SK-N-SH (cell line): ENCODE data around the gene RASGRF2. TPM values are rescaled to one million over a fixed set of nuclear protein-coding genes. Genes with fewer than 3 reads are reported as not detected.

ENCODE experiments used
- CTCF ChIA-PET: fragments of 300-600, 350-600 bp; formaldehyde crosslinking; extraction: SDS; loops from one replicate; lab custom pipeline; 2021; lab: Yijun Ruan, JAX
- POLR2A ChIA-PET: fragments of 350-600 bp; sonication (Branson Sonifier 250); formaldehyde crosslinking; extraction: SDS; loops from one replicate; lab custom pipeline; 2020; ENCODE audit warnings: antibody characterized with exemption, inconsistent platforms; lab: Yijun Ruan, JAX
- DNase-seq: peaks from one replicate; pipeline ENCODE4 v3.0.0; 2012
- H2AFZ ChIP-seq: fragments of 200-600 bp; sonication (generic); 2 replicates; pipeline ENCODE4 v1.8.1; 2016; ENCODE audit warnings: antibody characterized with exemption, mild to moderate bottlenecking, low read depth
- H3F3A ChIP-seq: fragments of 200-600 bp; sonication (generic); replicated peaks from 2 replicates; pipeline ENCODE3; 2016; ENCODE audit warnings: antibody characterized with exemption, mild to moderate bottlenecking; ENCODE audit not compliant: insufficient read depth
- H3K27ac ChIP-seq, 2 experiments: fragments of 200-500 bp in 1 of 2; fragments of 200-600 bp in 1 of 2; sonication (Bioruptor generic) in 1 of 2; sonication (generic), shearing (Covaris generic) in 1 of 2; 2 replicates each; pipeline versions ENCODE4 v1.5.1 to v1.6.1; 2014 to 2016; ENCODE audit warnings: low read depth in 2 of 2, inconsistent platforms in 1 of 2, low read length in 1 of 2, mild to moderate bottlenecking in 1 of 2, mixed read lengths in 1 of 2
- H3K27me3 ChIP-seq: fragments of 200-600 bp; sonication (generic), shearing (Covaris generic); 2 replicates; pipeline ENCODE4 v1.6.1; 2016; ENCODE audit warnings: mixed run types; ENCODE audit not compliant: insufficient read depth
- H3K36me3 ChIP-seq, 2 experiments: fragments of 200-500 bp in 1 of 2; fragments of 200-600 bp in 1 of 2; sonication (Bioruptor generic) in 1 of 2; sonication (generic) in 1 of 2; replicated peaks in 1 of 2; 2 replicates each; pipeline versions ENCODE3 to v1.5.1; 2014 to 2016; ENCODE audit warnings: low read length in 1 of 2, mild to moderate bottlenecking in 1 of 2; ENCODE audit not compliant: insufficient read depth in 2 of 2, control insufficient read depth in 1 of 2
- H3K4me1 ChIP-seq, 2 experiments: fragments of 200-500 bp in 1 of 2; fragments of 200-600 bp in 1 of 2; sonication (Bioruptor generic) in 1 of 2; sonication (generic), shearing (Covaris generic) in 1 of 2; 2 replicates each; pipeline versions ENCODE4 v1.5.1 to v1.6.1; 2014 to 2016; ENCODE audit warnings: low read depth in 1 of 2, low read length in 1 of 2, mixed run types in 1 of 2; ENCODE audit not compliant: insufficient read depth in 2 of 2, control insufficient read depth in 1 of 2
- H3K4me2 ChIP-seq: fragments of 200-600 bp; sonication (generic), shearing (Covaris generic); 2 replicates; pipeline ENCODE4 v1.6.1; 2017; ENCODE audit warnings: mixed run types
- H3K4me3 ChIP-seq, 2 experiments: fragments of 200-500 bp in 1 of 2; fragments of 200-600 bp in 1 of 2; sonication (Bioruptor generic) in 1 of 2; sonication (generic), shearing (Covaris generic) in 1 of 2; 2 replicates each; pipeline versions ENCODE4 v1.5.1 to v1.8.1; 2014 to 2016; ENCODE audit warnings: low read depth in 2 of 2, inconsistent platforms in 1 of 2, low read length in 1 of 2, mild to moderate bottlenecking in 1 of 2, mixed read lengths in 1 of 2, moderate library complexity in 1 of 2
- H3K79me2 ChIP-seq: fragments of 200-600 bp; sonication (generic); 2 replicates; pipeline ENCODE4 v1.8.1; 2017; ENCODE audit warnings: mild to moderate bottlenecking; ENCODE audit not compliant: insufficient read depth
- H3K9ac ChIP-seq: fragments of 200-600 bp; sonication (generic); 2 replicates; pipeline ENCODE4 v1.6.1; 2017; ENCODE audit warnings: mixed run types
- H3K9me2 ChIP-seq: fragments of 200-600 bp; sonication (generic); 2 replicates; pipeline ENCODE4 v1.6.1; 2017; ENCODE audit warnings: mixed run types
- H3K9me3 ChIP-seq: fragments of 200-600 bp; sonication (generic); 2 replicates; pipeline ENCODE4 v1.6.1; 2017; ENCODE audit warnings: mixed run types, mild to moderate bottlenecking, moderate library complexity
- H4K20me1 ChIP-seq: fragments of 200-600 bp; sonication (generic); 2 replicates; pipeline ENCODE4 v1.6.1; 2017; ENCODE audit warnings: mild to moderate bottlenecking, mixed run types; ENCODE audit not compliant: insufficient read depth
- CHD2 ChIP-seq: fragments of 150-350 bp; IDR thresholded peaks from 2 replicates; pipeline ENCODE4 v1.6.1; 2018; ENCODE audit warnings: low read length; ENCODE audit not compliant: partially characterized antibody
- ELF1 ChIP-seq: IDR thresholded peaks from 2 replicates; pipeline ENCODE4 v1.4.0; 2012
- FOXJ3 ChIP-seq: sonication (generic); formaldehyde crosslinking; IDR thresholded peaks from 2 replicates; pipeline ENCODE4 v1.5.1; 2020; ENCODE audit warnings: mild to moderate bottlenecking, missing genetic modification reagents
- MEF2A ChIP-seq: IDR thresholded peaks from 2 replicates; pipeline ENCODE4 v1.4.0; 2012; ENCODE audit warnings: low read depth, borderline replicate concordance
- MXI1 ChIP-seq: IDR thresholded peaks from 2 replicates; pipeline ENCODE4 v1.6.1; 2012; ENCODE audit warnings: mild to moderate bottlenecking, low read depth, low read length, improper control_type of control experiment
- NRF1 ChIP-seq: IDR thresholded peaks from 2 replicates; pipeline ENCODE4 v1.6.1; 2012; ENCODE audit warnings: low read depth, mild to moderate bottlenecking, low read length
- POLR2AphosphoS5 ChIP-seq: IDR thresholded peaks from 2 replicates; pipeline ENCODE4 v1.6.1; 2012; ENCODE audit warnings: low read depth, low read length
- RFX5 ChIP-seq: IDR thresholded peaks from 2 replicates; pipeline ENCODE4 v1.6.1; 2012; ENCODE audit warnings: mild to moderate bottlenecking, improper control_type of control experiment, low read length
- SMC3 ChIP-seq: IDR thresholded peaks from 2 replicates; pipeline ENCODE4 v1.6.1; 2012; ENCODE audit warnings: low read depth, low read length, improper control_type of control experiment
- TAF1 ChIP-seq: IDR thresholded peaks from 2 replicates; pipeline ENCODE4 v1.6.1; 2012; ENCODE audit warnings: low read depth, mild to moderate bottlenecking, low read length, moderate library complexity, borderline replicate concordance
- TCF12 ChIP-seq: IDR thresholded peaks from 2 replicates; pipeline ENCODE4 v1.4.0; 2012
- WGBS: methylation state at CpG from one replicate; pipeline ENCODE4 v1.1.6; 2017; ENCODE audit warnings: low lambda C conversion rate; 5-methylcytosine and 5-hydroxymethylcytosine counted together
- polyA plus RNA-seq, 3 experiments: library from polyadenylated mRNA; depleted of rRNA; stranded (reverse); fragments of >200 nt; gene quantifications; 2 replicates each; pipeline ENCODE4 v1.2.3, GENCODE V29; 2012
- TF ChIP-seq, protein P1 (sequence below): fragments of 150-350 bp; IDR thresholded peaks from 2 replicates; pipeline ENCODE4 v1.6.1; 2016; ENCODE audit warnings: mild to moderate bottlenecking, low read depth, low read length
- TF ChIP-seq, protein P2 (sequence below): IDR thresholded peaks from 2 replicates; pipeline ENCODE4 v1.4.0; 2012; ENCODE audit warnings: low read depth, borderline replicate concordance

Gene RASGRF2
- polyA plus RNA-seq, 1 of the 3 experiments (the other 2 are of a cell fraction): under 0.01 TPM

DNA sequence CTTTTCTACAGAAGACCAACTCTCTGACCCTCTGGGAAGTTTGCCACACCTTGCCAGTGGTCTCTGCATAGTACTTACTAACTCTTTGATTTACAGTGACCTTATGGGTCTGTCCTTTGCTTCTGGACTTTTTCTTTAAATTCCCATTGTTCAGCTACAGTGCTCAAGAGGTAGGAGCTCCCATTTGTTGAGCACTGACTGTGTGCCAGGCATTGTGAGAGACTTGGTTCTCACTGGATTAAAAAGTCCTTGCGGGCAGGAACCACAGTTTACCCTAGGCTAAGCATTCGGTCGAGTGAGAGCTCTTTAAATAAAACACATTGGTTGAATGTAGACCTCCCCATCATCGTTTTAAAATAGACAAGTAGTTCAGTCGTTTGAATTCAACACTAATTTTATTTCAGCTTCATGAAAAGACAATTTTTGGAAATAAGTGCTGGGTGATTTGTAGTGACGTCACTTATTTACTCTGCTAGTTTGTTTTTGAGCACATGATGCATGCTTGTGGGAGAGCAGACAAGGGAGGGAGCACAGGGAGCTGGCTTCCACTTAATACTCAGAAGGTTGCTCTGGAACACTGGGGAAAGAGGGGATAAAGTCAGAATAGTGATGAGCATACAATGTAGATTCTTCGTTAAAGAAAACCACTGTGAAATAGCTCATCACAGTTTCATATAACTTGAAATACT is 27.1 kb downstream of the RASGRF2 start:
- DNase-seq: no peak
- WGBS: 51% methylated on average over 7 of the region's 7 CpGs
- H3K4me2 ChIP-seq: no peak overlapping the region
- no peaks in the 10 kb centered on the region for H3K9me2 ChIP-seq
- no peaks in the 10 kb centered on the region for H4K20me1 ChIP-seq
- H2AFZ ChIP-seq: no peak overlapping the region
- H3K36me3 ChIP-seq: no peaks in the 10 kb centered on the region
- ChIA-PET POLR2A (no interaction called here), CTCF (interaction anchor here (0.9 to 2.3 kb wide), 4 partner anchors 13 to 178 kb away, joined by 3 to 7 read pairs (median 4); no protein-coding TSS in a partner anchor)
- H3K4me3 ChIP-seq: no peak overlapping the region
- no peak overlapping the region for H3K9ac ChIP-seq
- H3K9me3 ChIP-seq: no peaks in the 10 kb centered on the region
- H3K4me1 ChIP-seq: no peaks in the 10 kb centered on the region; a peak in 1 of 4 replicates
- no peaks in the 10 kb centered on the region for H3F3A ChIP-seq
- H3K27me3 ChIP-seq: no peaks in the 10 kb centered on the region
- TF ChIP-seq ELF1 (no peak), POLR2AphosphoS5 (no peak), MEF2A (no peak), TAF1 (no peak), TCF12 (no peak), FOXJ3 (no peak), CHD2 (no peak), SMC3 (no peak), MXI1 (no peak), RFX5 (no peak)
- TF ChIP-seq, protein P1, sequence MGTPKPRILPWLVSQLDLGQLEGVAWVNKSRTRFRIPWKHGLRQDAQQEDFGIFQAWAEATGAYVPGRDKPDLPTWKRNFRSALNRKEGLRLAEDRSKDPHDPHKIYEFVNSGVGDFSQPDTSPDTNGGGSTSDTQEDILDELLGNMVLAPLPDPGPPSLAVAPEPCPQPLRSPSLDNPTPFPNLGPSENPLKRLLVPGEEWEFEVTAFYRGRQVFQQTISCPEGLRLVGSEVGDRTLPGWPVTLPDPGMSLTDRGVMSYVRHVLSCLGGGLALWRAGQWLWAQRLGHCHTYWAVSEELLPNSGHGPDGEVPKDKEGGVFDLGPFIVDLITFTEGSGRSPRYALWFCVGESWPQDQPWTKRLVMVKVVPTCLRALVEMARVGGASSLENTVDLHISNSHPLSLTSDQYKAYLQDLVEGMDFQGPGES: no peak
- no peaks in the 10 kb centered on the region for H3K79me2 ChIP-seq
- no peak overlapping the region for H3K27ac ChIP-seq

DNA sequence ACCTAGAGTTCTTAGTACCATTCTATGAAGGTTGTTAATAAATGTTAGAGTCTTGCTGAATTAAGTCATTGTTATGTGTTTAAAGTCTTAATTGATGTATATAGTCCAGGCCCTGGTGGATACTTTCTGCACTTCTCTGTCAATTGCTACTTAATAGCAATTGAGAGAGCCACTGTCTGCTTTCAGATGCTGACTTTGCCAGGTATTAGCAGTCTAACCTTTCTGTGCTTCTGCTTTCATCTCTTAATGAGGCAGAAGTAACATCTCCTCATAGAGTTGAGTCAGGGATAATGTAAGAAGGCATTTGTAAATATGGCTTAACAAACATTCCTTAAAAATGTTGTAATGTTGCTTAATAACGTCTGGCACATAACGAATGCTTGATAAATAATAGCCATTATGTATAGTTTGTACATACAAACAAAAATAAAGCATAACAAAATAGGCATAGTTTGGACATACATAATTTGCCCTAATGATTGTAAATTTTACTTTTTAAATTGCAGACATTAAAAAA is 28.3 kb downstream of the RASGRF2 start:
- no peak overlapping the region for H2AFZ ChIP-seq
- H3K27ac ChIP-seq: no peak overlapping the region
- H3K4me1 ChIP-seq: no peaks in the 10 kb centered on the region; a peak in 1 of 4 replicates
- no peaks in the 10 kb centered on the region for H4K20me1 ChIP-seq
- 47% methylated on average over 2 of the region's 2 CpGs for WGBS
- no peak overlapping the region for H3K4me3 ChIP-seq
- H3K36me3 ChIP-seq: no peaks in the 10 kb centered on the region
- TF ChIP-seq, protein P2, sequence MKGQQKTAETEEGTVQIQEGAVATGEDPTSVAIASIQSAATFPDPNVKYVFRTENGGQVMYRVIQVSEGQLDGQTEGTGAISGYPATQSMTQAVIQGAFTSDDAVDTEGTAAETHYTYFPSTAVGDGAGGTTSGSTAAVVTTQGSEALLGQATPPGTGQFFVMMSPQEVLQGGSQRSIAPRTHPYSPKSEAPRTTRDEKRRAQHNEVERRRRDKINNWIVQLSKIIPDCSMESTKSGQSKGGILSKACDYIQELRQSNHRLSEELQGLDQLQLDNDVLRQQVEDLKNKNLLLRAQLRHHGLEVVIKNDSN: no peak
- TF ChIP-seq NRF1 (no peak), POLR2AphosphoS5 (no peak)
- TF ChIP-seq, all 33 proteins: peak for 0
- no peak overlapping the region for H3K4me2 ChIP-seq
- H3K9ac ChIP-seq: no peak overlapping the region
- H3F3A ChIP-seq: no peaks in the 10 kb centered on the region
- no peaks in the 10 kb centered on the region for H3K79me2 ChIP-seq
- CTCF ChIA-PET: no interaction called here
- no peaks in the 10 kb centered on the region for H3K27me3 ChIP-seq
- no peaks in the 10 kb centered on the region for H3K9me3 ChIP-seq
- POLR2A ChIA-PET: no interaction called here
- DNase-seq: no peak
- H3K9me2 ChIP-seq: no peaks in the 10 kb centered on the region
